Astrocyte of the cerebellum (primary cell): Measurements from ENCODE around the gene FOXO3.

Experiments used
- DNase-seq: peaks from one replicate; pipeline ENCODE4 v3.0.0-alpha.2; 2011; ENCODE audit warnings: low read depth
- H3K4me3 ChIP-seq: 2 replicates; pipeline ENCODE4 v1.5.1; 2011; ENCODE audit warnings: mild to moderate bottlenecking, low read depth, low read length, moderate library complexity
- in situ Hi-C: cut with HindIII; loops from 2 replicates; pipeline ENCODE4 v1.10.0; 2017; ENCODE audit warnings: low sequenced_read_pairs
- TF ChIP-seq, protein P1 (sequence below): IDR thresholded peaks from 2 replicates; pipeline ENCODE4 v1.5.1; 2012; ENCODE audit warnings: low read length, low read depth, moderate library complexity, mild to moderate bottlenecking; ENCODE audit errors: missing control alignments

Gene FOXO3

DNA sequence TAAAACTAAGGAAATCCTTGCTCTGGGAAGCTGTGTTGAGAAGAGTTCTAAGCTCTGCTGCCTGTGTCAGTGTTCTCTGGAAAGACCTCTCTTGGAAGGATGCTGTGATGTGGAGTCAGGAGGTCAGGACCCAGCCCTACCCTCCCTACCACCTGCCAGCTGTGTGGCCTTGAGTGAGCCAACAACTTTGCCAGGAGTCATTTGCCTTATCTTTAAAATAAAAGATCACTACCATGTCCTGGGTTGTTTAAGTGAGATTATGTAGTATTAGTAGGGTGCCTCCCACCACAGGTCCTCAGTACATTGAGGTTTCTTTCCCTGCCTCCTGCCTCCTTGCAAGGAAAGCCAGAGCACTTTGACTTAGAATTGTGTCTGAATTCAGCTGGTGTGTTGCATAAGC lies 64.9 kb downstream of the FOXO3 start:
- in situ Hi-C loops = no loop called here

DNA sequence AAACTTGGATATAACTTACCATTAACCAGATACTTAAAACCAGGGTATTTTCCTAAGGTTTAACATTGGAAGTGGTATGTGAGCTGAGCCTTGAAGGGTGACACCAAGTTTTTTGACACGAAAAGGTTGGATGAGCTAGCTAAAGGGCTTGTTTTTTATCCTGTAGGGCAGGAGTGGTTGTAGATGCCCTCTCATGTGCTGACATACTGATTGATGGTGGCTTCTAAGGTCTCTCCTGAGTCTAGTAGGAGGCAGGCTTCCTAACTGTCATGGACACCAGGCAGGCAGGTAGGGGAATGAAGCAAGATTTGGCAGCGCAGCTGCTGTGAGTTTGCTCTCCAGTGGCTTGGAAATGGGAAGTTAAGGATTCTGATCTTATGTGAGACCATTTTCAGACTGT lies 66.1 kb downstream of the FOXO3 start:
- in situ Hi-C loops = no loop called here
- H3K4me3 ChIP-seq = no peak overlapping the region
- TF ChIP-seq, protein P1, sequence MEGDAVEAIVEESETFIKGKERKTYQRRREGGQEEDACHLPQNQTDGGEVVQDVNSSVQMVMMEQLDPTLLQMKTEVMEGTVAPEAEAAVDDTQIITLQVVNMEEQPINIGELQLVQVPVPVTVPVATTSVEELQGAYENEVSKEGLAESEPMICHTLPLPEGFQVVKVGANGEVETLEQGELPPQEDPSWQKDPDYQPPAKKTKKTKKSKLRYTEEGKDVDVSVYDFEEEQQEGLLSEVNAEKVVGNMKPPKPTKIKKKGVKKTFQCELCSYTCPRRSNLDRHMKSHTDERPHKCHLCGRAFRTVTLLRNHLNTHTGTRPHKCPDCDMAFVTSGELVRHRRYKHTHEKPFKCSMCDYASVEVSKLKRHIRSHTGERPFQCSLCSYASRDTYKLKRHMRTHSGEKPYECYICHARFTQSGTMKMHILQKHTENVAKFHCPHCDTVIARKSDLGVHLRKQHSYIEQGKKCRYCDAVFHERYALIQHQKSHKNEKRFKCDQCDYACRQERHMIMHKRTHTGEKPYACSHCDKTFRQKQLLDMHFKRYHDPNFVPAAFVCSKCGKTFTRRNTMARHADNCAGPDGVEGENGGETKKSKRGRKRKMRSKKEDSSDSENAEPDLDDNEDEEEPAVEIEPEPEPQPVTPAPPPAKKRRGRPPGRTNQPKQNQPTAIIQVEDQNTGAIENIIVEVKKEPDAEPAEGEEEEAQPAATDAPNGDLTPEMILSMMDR = no peak
- DNase-seq = no peak

More for the DNA sequence above, 64.9 kb downstream of the FOXO3 start:
- DNase-seq = no peak
- no peak overlapping the region for H3K4me3 ChIP-seq
- TF ChIP-seq, protein P1 = no peak

DNA sequence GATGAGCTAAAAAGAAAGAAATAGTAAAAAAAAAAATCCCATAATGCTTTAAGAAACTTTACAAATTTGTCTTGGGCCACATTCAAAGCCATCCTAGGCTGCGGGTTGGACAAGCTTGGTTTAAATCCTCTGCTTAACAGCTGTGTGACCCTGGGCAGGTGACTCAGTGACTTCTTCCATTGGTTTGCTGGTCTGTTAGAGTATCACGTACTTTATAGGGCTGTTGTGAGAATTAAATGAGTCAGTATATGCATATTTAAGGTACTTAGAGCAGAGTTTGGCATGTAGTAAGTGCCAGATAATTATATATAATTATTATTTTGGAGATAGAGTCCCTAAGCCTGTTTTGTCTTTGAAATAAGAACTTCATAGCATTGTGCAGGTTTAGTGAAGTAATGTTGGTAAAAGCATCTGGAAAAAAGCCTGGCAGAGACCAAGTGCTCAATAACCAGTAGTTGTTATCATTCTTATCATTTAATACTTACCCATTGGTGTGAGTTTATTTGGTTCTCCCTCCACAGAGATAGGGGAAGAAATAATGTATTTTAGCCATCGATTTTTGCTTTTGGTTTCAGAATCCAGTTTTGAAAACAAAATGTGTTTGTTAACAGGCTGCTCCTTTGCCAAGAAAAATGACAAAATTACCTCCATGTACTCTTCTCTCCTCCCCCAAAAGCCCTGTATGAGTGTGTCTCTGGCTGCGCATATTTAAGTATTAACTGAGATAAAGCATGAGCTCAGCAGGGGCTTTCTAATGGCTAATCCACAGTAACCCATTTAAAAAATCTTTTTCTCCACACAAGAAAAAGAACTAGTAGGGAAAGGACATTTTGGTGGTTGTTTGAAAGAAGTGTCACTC lies 67.2 kb downstream of the FOXO3 start:
- in situ Hi-C loops = no loop called here
- no peak for DNase-seq
- no peak overlapping the region for H3K4me3 ChIP-seq
- TF ChIP-seq, protein P1 = no peak

DNA sequence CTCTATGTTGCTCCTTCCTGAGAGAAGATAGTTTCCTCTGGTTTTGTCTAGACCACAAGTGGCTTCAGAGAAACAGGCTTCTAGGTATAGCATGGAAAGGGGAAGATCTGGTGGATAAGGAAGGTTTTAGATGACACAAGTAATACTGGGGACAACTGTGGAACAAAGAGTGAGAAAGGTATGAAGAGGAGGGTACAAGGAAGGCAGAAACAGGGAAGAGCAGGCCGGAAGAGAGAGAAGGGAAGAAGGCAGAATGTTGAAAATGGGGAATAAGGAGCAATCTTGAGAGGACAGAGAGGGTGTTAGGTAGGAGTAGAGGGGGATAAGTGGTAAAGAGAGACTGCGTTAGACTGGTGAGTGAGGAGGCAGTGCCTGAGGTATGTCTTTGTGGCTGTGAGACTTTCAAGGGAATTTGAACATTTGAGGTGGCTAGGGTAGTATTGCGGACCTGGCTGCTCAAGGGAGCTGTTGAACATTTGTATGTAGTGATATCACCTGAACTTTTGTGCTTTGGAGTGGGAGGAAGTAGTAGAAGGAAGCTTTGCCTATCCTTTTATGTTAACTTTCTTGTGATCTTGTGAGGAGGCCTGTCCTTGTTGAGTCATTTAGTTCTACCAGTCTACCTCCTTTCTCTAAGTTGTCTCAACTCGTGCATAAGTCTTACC lies 69.5 kb downstream of the FOXO3 start:
- H3K4me3 ChIP-seq = no peak overlapping the region
- TF ChIP-seq, protein P1 = no peak
- DNase-seq = no peak
- in situ Hi-C loops = no loop called here

DNA sequence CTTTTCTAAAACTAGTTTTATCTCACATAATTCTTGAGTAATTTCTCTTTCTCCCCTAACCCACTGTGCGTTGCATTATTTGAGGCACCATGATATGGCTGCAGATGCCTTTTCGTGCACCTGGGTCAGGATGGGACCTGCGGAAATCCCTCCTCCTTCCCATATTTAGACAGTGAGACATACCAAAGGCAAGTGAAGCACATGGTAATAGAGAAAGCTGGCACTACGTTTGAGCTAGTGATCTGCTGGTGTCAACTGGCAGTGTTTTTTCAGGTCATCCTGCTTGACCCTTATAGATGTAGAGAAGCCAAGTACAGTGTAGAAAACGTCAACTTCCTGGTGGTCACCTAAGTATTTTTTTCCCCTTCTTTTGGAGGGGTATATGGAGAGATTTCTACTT lies 71.7 kb downstream of the FOXO3 start:
- in situ Hi-C loops = no loop called here
- TF ChIP-seq, protein P1 = no peak
- no peak for DNase-seq
- H3K4me3 ChIP-seq = no peak overlapping the region

DNA sequence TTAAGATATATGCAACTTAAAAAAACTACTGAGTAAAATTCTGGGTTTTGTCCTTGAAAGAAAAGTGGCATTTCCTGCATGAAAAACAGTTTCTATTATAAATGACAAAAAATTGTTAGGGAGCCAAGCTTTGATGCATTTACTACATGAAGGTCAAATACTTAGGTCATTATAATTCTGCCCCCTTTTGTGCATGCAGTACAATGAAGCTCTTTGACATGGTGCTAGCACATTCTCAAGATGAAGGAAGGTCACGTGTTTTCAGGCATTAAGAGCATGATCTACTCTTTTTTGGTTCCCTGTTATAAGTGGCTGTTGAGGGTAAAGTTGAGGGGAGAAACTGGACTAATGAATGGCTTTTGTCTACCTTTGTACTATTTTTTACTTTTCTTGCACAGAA lies 72.7 kb downstream of the FOXO3 start:
- no peak for DNase-seq
- in situ Hi-C loops = no loop called here
- TF ChIP-seq, protein P1 = no peak
- no peak overlapping the region for H3K4me3 ChIP-seq
